Nephron (organoid): ENCODE data around the gene TMEM94.

Experiments
- H3K27ac Mint-ChIP-seq, 3 experiments: 2 replicates each; pipeline ENCODE4 v1.8.0; 2020; ENCODE audit warnings: mixed read lengths in 3 of 3, mild to moderate bottlenecking in 2 of 3, moderate library complexity in 1 of 3
- H3K27me3 Mint-ChIP-seq: 2 replicates; pipeline ENCODE4 v1.8.0; 2021; ENCODE audit warnings: low read depth, mild to moderate bottlenecking, moderate library complexity, mixed read lengths
- H3K36me3 Mint-ChIP-seq: 2 replicates; pipeline ENCODE4 v1.8.0; 2020; ENCODE audit warnings: low read depth, mixed read lengths
- H3K4me1 Mint-ChIP-seq: 2 replicates; pipeline ENCODE4 v1.8.0; 2020; ENCODE audit warnings: mixed read lengths
- H3K4me3 Mint-ChIP-seq, 3 experiments: 2 replicates each; pipeline ENCODE4 v1.8.0; 2020; ENCODE audit warnings: mild to moderate bottlenecking in 3 of 3, mixed read lengths in 3 of 3, moderate library complexity in 2 of 3
- H3K9me3 Mint-ChIP-seq: 2 replicates; pipeline ENCODE4 v1.8.0; 2020; ENCODE audit warnings: mixed read lengths
- TF ChIP-seq, protein P1 (sequence below), 3 experiments: fragments of 200-600 bp; sonication (generic); IDR thresholded peaks; one replicate each; pipeline ENCODE4 v1.5.0; 2021; ENCODE audit warnings: antibody characterized with exemption in 3 of 3; ENCODE audit not compliant: unreplicated experiment in 3 of 3

The TMEM94 gene

DNA sequence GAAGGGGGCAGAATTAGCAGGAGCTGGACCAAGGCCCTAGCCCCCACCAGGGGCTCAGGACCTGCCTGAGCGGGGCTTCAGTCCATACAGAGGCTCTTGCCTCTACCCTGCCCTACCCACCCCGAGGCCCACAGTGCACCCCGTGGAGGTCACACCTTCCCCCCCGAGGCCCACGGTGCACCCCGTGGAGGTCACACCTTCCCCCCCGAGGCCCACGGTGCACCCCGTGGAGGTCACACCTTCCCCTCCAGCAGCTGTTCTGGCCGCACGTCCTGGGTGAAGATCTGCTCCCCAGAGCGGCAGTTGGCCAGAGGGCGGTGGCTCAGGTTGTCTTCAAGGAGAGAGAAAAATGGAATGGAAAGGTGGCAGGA lies 47.5 kb downstream of the TMEM94 start:
- Mint-ChIP-seq H3K4me3 (no peak overlapping the region), H3K9me3 (no peaks in the 10 kb centered on the region), H3K4me1 (peaks cover 21% of the 10 kb centered on the region), H3K27me3 (no peaks in the 10 kb centered on the region), H3K36me3 (peaks cover 20% of the 10 kb centered on the region), H3K27ac (no peak overlapping the region)
- TF ChIP-seq, protein P1, sequence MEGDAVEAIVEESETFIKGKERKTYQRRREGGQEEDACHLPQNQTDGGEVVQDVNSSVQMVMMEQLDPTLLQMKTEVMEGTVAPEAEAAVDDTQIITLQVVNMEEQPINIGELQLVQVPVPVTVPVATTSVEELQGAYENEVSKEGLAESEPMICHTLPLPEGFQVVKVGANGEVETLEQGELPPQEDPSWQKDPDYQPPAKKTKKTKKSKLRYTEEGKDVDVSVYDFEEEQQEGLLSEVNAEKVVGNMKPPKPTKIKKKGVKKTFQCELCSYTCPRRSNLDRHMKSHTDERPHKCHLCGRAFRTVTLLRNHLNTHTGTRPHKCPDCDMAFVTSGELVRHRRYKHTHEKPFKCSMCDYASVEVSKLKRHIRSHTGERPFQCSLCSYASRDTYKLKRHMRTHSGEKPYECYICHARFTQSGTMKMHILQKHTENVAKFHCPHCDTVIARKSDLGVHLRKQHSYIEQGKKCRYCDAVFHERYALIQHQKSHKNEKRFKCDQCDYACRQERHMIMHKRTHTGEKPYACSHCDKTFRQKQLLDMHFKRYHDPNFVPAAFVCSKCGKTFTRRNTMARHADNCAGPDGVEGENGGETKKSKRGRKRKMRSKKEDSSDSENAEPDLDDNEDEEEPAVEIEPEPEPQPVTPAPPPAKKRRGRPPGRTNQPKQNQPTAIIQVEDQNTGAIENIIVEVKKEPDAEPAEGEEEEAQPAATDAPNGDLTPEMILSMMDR (IDR thresholded peaks at IDR 0.05; ENCODE audit: unreplicated experiment in 3 of 3), result no peak

DNA sequence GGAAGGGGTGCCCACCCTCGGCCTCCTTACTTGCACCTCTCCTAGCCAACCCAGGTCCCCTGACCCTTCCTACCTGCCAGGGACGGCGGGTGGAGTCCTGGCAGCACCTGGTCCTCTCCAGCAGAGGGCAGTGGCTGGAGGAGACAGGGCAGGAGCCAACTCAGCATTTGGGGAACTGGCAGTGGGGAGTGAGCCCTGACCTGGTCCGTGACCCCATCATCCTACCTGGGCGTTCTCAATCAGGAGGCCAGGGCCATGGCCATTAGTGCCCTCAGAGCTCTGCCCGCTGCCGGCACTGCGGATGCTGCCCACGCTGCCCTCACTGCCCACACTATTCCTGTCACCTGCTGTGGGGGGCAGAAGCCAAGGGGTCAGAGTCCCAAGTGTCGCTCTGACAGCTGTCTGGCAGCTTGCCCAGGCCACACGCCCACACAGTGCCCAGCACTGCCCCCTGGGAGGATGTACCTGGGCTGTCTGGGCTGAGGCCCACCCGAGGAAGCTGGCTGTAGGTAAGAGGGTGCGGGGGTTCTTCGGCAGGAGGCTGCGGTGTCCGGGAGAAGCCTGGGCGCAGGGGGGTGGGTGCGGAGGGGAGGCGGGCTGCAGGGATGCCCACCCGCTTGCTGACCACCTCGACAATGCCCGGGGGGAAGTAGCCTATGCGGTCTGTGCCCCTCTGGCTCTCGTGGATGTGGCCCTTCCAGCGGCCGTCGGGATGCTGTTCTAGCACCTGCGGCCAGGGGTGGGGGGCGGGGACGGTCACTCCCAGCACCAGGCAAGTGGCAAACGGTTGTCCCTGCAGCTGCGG lies 48.1 kb downstream of the TMEM94 start:
- no peaks in the 10 kb centered on the region for H3K27me3 Mint-ChIP-seq
- H3K4me3 Mint-ChIP-seq, result no peak overlapping the region
- H3K4me1 Mint-ChIP-seq, result peaks cover 20% of the 10 kb centered on the region
- peaks cover 22% of the 10 kb centered on the region for H3K36me3 Mint-ChIP-seq
- no peaks in the 10 kb centered on the region for H3K9me3 Mint-ChIP-seq
- H3K27ac Mint-ChIP-seq, result no peak overlapping the region
- TF ChIP-seq, protein P1 (IDR thresholded peaks at IDR 0.05; ENCODE audit: unreplicated experiment in 3 of 3), result peak; percentile 35 to 59 (median 40)

DNA sequence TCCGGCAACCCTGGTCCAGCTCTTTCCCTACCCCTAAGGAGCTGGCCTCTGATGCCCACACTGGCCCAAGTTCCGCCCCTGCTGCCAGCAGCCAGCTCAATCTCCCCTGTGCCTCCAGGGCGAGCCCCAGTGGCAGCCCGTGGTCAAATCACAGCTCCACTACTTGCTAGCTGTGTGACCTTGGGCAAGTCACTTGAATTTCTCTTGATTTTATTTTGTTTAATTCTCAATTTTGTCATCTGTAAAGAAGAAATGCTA lies 48.6 kb downstream of the TMEM94 start:
- no peaks in the 10 kb centered on the region for H3K27me3 Mint-ChIP-seq

DNA sequence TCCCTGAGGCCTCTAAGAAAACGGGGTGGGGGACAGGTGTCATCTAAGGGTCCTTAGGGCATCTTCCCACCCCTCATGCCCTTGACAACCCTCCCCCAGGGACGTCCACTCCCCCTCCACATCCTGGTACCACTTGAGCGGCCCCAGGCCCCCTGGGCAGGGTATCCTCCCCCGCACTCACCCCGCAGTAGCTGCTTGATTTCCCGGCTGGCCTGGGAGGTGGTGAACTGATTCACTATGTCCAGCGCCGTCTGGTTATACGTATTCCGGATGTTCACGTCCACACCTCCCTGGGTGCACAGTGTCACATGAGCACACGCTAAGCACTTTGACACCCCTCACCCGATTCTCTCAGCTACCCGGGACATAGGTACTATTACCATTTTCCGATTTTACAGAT lies 49.2 kb downstream of the TMEM94 start:
- H3K36me3 Mint-ChIP-seq, result peaks cover 20% of the 10 kb centered on the region
- TF ChIP-seq, protein P1 (IDR thresholded peaks at IDR 0.05; ENCODE audit: unreplicated experiment in 3 of 3), result no peak
- H3K27me3 Mint-ChIP-seq, result no peaks in the 10 kb centered on the region
- no peaks in the 10 kb centered on the region for H3K9me3 Mint-ChIP-seq
- H3K4me1 Mint-ChIP-seq, result peaks cover 18% of the 10 kb centered on the region
- no peak overlapping the region for H3K4me3 Mint-ChIP-seq
- no peak overlapping the region for H3K27ac Mint-ChIP-seq

More for the DNA sequence above, 48.6 kb downstream of the TMEM94 start:
- Mint-ChIP-seq H3K4me3 (no peak overlapping the region), H3K36me3 (peaks cover 21% of the 10 kb centered on the region), H3K9me3 (no peaks in the 10 kb centered on the region), H3K4me1 (peaks cover 18% of the 10 kb centered on the region), H3K27ac (no peak overlapping the region)
- TF ChIP-seq, protein P1 (IDR thresholded peaks at IDR 0.05; ENCODE audit: unreplicated experiment in 3 of 3), result no peak

DNA sequence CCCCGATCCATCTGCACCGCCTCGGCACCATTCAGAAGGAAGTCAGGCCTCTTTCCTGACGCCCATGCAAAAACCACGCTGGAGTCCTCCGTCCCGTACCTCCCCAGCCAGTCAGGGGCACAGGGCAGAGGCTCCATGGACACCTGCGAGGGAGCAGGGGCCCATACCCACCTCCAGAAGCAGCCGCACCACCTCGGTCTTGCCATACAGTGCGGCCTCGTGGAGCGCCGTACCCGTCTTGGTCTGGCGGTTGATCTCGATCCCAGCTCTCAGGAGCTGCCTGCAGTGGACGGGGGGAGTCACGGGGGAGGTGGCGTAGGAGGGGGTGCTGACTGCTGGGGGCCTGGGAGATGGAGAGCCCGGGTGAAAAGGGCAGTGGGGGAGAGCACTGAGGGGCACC lies 49.7 kb downstream of the TMEM94 start:
- H3K9me3 Mint-ChIP-seq, result no peaks in the 10 kb centered on the region
- H3K4me3 Mint-ChIP-seq, result no peak overlapping the region

More for the DNA sequence above, 49.7 kb downstream of the TMEM94 start:
- H3K4me1 Mint-ChIP-seq, result peaks cover 18% of the 10 kb centered on the region
- H3K36me3 Mint-ChIP-seq, result peaks cover 20% of the 10 kb centered on the region
- TF ChIP-seq, protein P1 (IDR thresholded peaks at IDR 0.05; ENCODE audit: unreplicated experiment in 3 of 3), result no peak
- no peak overlapping the region for H3K27ac Mint-ChIP-seq
- H3K27me3 Mint-ChIP-seq, result no peaks in the 10 kb centered on the region
